K562 (cell line): ENCODE measurements around the gene PPP1R10. TPM values are rescaled to one million over a fixed set of nuclear protein-coding genes. Genes with fewer than 3 reads are reported as not detected.

ENCODE experiments used
- ATF6 ChIP-seq: sonication (generic); formaldehyde crosslinking; IDR thresholded peaks from 2 replicates; pipeline ENCODE4 v1.4.0; 2020; ENCODE audit warnings: mild to moderate bottlenecking, missing genetic modification reagents
- CBX5 ChIP-seq: IDR thresholded peaks from 2 replicates; pipeline ENCODE4 v1.6.1; 2014; ENCODE audit warnings: low read depth, borderline replicate concordance
- CHD7 ChIP-seq: fragments of 200-600 bp; sonication (generic); IDR thresholded peaks from one replicate; pipeline ENCODE4 v1.6.1; 2012; ENCODE audit warnings: mild to moderate bottlenecking, low read depth, low read length, inconsistent platforms
- ETV6 ChIP-seq, 3 experiments: fragments of 150-350 bp in 1 of 3; sonication (generic) in 1 of 3; formaldehyde crosslinking in 1 of 3; IDR thresholded peaks; 2 replicates each; pipeline versions ENCODE4 v1.6.1 to v1.8.0; 2014 to 2022; ENCODE audit warnings: borderline replicate concordance in 2 of 3, low read depth in 2 of 3, antibody characterized with exemption in 1 of 3, low read length in 1 of 3, mild to moderate bottlenecking in 1 of 3, missing genetic modification reagents in 1 of 3
- FIP1L1 ChIP-seq: fragments of 200-400 bp; formaldehyde crosslinking; IDR thresholded peaks from 2 replicates; pipeline ENCODE4 v1.6.1; 2018; ENCODE audit warnings: mild to moderate bottlenecking, low read depth, low read length; ENCODE audit not compliant: poor library complexity, severe bottlenecking
- SFPQ ChIP-seq: fragments of 200-400 bp; formaldehyde crosslinking; IDR thresholded peaks from 2 replicates; pipeline ENCODE4 v1.6.1; 2017; ENCODE audit warnings: mild to moderate bottlenecking, low read depth, low read length, moderate library complexity
- ZNF717 ChIP-seq: fragments of 250-450 bp; sonication (Bioruptor Pico); IDR thresholded peaks from 2 replicates; pipeline ENCODE4 v1.5.0; 2021
- polyA plus RNA-seq, 8 experiments: library from polyadenylated mRNA; depleted of rRNA in 4 of 8; stranded (reverse) in 5 of 8; unstranded in 3 of 8; fragments of >200 nt; fragmentation: Nextera tagmentation in 2 of 8; fragmentation: Illumina TruSeq in 1 of 8; extraction: Ambion mirVana in 2 of 8; extraction: Trizol in 1 of 8; gene quantifications; 2 replicates each; pipeline versions ENCODE4 v1.2.1 to v1.2.3, GENCODE V29; 2011 to 2014; ENCODE audit warnings: inconsistent platforms in 1 of 8, missing spikeins in 1 of 8
- total RNA-seq, 7 experiments: library from RNA; depleted of rRNA in 6 of 7; stranded (reverse); fragments of >200 nt in 6 of 7; fragmentation: Illumina TruSeq in 2 of 7; extraction: Trizol in 2 of 7; gene quantifications; 2 replicates each; pipeline versions ENCODE4 v1.2.1 to v1.2.3, GENCODE V29; 2011 to 2021; ENCODE audit warnings: low replicate concordance in 1 of 7

Gene PPP1R10
- total and polyA plus RNA-seq, 9 of the 15 experiments (the other 6 are each of a cell fraction or from before 2014, with no cell fraction given), result 14.1 to 65.5 (median 32.6) TPM

GRCh38 chr6:30647242-30648116 is 30.4 kb upstream of the PPP1R10 start (continued):
- TF ChIP-seq ATF6 (CRISPR knock-in tag) (peak; percentile 74; the same call in 1 of the 2 replicates), SFPQ (no peak), ETV6 (IDR thresholded peaks at IDR 0.05; ENCODE audit: borderline replicate concordance in 1 of 2, low read depth in 2 of 2, low read length in 1 of 2) (no peak; a peak in 1 of 4 replicates), ETV6 (CRISPR knock-in tag; IDR thresholded peaks at IDR 0.05; ENCODE audit: borderline replicate concordance) (no peak), CBX5 (no peak), CHD7 (no peak), ZNF717 (no peak), FIP1L1 (peak; percentile 91)
